ENCODE data around the gene SLC37A4. TPM values are rescaled to one million over a fixed set of nuclear protein-coding genes. Genes with fewer than 3 reads are reported as not detected.

Gene SLC37A4
- total and polyA plus RNA-seq, 2 of the 13 experiments (the other 11 are each of a cell fraction or from before 2014, with no cell fraction given): 43.0 to 56.1 TPM

- TF ChIP-seq FUBP1 (CRISPR knock-in tag; IDR thresholded peaks at IDR 0.05; ENCODE audit: borderline replicate concordance): no peak
- no peak for TF ChIP-seq MBNL3 (CRISPR knock-in tag; conservative IDR thresholded peaks at IDR 0.05)
- TF ChIP-seq ZNF468 (CRISPR knock-in tag; IDR thresholded peaks at IDR 0.05): no peak
- no peak for TF ChIP-seq ZSCAN25 (CRISPR knock-in tag; IDR thresholded peaks at IDR 0.05)
- TF ChIP-seq ESRRA (CRISPR knock-in tag; IDR thresholded peaks at IDR 0.05; ENCODE audit: low read depth): no peak
- TF ChIP-seq ZBTB38 (CRISPR knock-in tag; IDR thresholded peaks at IDR 0.05): peak; percentile 54; the same call in 1 of the 2 replicates
- TF ChIP-seq KAT7 (CRISPR knock-in tag; IDR thresholded peaks at IDR 0.05; ENCODE audit: borderline replicate concordance): peak; percentile 87; the same call in 1 of the 2 replicates
- TF ChIP-seq MNT (IDR thresholded peaks at IDR 0.05): no peak
- TF ChIP-seq, protein P1, sequence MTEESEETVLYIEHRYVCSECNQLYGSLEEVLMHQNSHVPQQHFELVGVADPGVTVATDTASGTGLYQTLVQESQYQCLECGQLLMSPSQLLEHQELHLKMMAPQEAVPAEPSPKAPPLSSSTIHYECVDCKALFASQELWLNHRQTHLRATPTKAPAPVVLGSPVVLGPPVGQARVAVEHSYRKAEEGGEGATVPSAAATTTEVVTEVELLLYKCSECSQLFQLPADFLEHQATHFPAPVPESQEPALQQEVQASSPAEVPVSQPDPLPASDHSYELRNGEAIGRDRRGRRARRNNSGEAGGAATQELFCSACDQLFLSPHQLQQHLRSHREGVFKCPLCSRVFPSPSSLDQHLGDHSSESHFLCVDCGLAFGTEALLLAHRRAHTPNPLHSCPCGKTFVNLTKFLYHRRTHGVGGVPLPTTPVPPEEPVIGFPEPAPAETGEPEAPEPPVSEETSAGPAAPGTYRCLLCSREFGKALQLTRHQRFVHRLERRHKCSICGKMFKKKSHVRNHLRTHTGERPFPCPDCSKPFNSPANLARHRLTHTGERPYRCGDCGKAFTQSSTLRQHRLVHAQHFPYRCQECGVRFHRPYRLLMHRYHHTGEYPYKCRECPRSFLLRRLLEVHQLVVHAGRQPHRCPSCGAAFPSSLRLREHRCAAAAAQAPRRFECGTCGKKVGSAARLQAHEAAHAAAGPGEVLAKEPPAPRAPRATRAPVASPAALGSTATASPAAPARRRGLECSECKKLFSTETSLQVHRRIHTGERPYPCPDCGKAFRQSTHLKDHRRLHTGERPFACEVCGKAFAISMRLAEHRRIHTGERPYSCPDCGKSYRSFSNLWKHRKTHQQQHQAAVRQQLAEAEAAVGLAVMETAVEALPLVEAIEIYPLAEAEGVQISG (CRISPR knock-in tag; IDR thresholded peaks at IDR 0.05): peak; percentile 63; the same call in 1 of the 2 replicates
- peak; percentile 65; the same call in 1 of the 2 replicates for TF ChIP-seq ZNF430 (CRISPR knock-in tag; IDR thresholded peaks at IDR 0.05)
- no peak for TF ChIP-seq KDM1A (CRISPR knock-in tag; IDR thresholded peaks at IDR 0.05)
- TF ChIP-seq, protein P2, sequence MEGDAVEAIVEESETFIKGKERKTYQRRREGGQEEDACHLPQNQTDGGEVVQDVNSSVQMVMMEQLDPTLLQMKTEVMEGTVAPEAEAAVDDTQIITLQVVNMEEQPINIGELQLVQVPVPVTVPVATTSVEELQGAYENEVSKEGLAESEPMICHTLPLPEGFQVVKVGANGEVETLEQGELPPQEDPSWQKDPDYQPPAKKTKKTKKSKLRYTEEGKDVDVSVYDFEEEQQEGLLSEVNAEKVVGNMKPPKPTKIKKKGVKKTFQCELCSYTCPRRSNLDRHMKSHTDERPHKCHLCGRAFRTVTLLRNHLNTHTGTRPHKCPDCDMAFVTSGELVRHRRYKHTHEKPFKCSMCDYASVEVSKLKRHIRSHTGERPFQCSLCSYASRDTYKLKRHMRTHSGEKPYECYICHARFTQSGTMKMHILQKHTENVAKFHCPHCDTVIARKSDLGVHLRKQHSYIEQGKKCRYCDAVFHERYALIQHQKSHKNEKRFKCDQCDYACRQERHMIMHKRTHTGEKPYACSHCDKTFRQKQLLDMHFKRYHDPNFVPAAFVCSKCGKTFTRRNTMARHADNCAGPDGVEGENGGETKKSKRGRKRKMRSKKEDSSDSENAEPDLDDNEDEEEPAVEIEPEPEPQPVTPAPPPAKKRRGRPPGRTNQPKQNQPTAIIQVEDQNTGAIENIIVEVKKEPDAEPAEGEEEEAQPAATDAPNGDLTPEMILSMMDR (CRISPR knock-in tag; IDR thresholded peaks at IDR 0.05): no peak
- no peak for TF ChIP-seq ZNF30 (CRISPR knock-in tag; IDR thresholded peaks at IDR 0.05)
- TF ChIP-seq, protein P3, sequence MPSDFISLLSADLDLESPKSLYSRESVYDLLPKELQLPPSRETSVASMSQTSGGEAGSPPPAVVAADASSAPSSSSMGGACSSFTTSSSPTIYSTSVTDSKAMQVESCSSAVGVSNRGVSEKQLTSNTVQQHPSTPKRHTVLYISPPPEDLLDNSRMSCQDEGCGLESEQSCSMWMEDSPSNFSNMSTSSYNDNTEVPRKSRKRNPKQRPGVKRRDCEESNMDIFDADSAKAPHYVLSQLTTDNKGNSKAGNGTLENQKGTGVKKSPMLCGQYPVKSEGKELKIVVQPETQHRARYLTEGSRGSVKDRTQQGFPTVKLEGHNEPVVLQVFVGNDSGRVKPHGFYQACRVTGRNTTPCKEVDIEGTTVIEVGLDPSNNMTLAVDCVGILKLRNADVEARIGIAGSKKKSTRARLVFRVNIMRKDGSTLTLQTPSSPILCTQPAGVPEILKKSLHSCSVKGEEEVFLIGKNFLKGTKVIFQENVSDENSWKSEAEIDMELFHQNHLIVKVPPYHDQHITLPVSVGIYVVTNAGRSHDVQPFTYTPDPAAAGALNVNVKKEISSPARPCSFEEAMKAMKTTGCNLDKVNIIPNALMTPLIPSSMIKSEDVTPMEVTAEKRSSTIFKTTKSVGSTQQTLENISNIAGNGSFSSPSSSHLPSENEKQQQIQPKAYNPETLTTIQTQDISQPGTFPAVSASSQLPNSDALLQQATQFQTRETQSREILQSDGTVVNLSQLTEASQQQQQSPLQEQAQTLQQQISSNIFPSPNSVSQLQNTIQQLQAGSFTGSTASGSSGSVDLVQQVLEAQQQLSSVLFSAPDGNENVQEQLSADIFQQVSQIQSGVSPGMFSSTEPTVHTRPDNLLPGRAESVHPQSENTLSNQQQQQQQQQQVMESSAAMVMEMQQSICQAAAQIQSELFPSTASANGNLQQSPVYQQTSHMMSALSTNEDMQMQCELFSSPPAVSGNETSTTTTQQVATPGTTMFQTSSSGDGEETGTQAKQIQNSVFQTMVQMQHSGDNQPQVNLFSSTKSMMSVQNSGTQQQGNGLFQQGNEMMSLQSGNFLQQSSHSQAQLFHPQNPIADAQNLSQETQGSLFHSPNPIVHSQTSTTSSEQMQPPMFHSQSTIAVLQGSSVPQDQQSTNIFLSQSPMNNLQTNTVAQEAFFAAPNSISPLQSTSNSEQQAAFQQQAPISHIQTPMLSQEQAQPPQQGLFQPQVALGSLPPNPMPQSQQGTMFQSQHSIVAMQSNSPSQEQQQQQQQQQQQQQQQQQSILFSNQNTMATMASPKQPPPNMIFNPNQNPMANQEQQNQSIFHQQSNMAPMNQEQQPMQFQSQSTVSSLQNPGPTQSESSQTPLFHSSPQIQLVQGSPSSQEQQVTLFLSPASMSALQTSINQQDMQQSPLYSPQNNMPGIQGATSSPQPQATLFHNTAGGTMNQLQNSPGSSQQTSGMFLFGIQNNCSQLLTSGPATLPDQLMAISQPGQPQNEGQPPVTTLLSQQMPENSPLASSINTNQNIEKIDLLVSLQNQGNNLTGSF (CRISPR knock-in tag; IDR thresholded peaks at IDR 0.05): no peak
Measured at GRCh38 chr11:118997627-118998387, 32.9 kb downstream of the SLC37A4 start, which contains the start of gene CENATAC (continued).

Measured in HepG2 (cell line).